Dermis blood vessel endothelial cell (primary cell): ENCODE measurements around the gene ATP13A2. TPM values are rescaled to one million over a fixed set of nuclear protein-coding genes. Genes with fewer than 3 reads are reported as not detected.
A peak's percentile ranks its signal among the peaks of the same experiment; 100 is the strongest.

Experiments used
- DNase-seq: peaks from one replicate; pipeline ENCODE4 v3.0.0; 2010
- total RNA-seq: library from RNA; depleted of rRNA; stranded (reverse); fragments of >200 nt; gene quantifications from 2 replicates; pipeline ENCODE4 v1.2.3, GENCODE V29; 2014

The ATP13A2 gene
- total RNA-seq, 1 donor from 2014 or later: 72.3 TPM

DNA sequence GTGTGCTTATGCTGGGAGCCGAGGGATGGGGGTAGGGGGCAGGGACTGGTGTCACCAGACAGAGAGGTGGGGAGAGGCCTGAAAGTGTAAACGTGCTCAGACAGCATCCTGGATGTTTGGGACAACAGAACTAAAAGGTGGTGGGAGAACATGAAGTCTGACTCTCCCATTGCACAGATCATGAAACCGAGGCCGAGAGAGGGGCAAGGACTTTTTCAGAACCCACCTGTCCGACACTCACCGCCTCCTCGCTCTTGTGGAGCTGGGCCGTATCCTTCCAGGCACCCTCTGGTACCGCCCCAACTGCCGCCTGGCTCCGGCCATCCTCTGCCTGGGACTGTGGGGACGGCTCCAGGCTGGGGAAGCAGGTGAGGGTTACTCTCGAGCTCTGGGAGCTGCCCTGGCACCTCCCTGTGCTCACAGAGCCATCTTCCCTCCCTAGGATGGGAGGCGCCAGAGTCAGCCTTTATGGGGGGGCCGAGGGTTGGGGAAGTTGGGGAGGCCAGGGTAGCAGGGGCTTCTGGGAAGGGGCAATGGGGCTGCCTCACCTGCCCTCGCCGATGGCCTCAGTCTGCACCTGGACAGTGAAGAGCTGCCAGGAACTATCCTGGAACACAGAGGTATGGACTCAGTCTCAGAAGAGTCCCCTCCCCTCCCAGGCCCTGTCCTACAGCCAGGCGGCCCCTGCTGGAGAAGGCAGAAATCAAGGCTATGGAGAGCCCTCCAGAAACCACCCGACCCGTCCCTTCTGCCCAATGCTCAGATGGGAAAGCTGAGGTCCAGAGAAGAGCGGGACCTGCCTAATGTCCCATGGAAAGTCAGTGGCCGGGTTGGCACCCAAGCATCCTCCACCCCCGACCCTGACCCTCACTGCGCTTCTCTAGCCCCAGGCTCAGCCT lies 7.0 kb downstream of the ATP13A2 start:
- no peak for DNase-seq

- DNase-seq: no peak
Observed at GRCh38 chr1:17002524-17002902, 9.2 kb downstream of the ATP13A2 start.

DNA sequence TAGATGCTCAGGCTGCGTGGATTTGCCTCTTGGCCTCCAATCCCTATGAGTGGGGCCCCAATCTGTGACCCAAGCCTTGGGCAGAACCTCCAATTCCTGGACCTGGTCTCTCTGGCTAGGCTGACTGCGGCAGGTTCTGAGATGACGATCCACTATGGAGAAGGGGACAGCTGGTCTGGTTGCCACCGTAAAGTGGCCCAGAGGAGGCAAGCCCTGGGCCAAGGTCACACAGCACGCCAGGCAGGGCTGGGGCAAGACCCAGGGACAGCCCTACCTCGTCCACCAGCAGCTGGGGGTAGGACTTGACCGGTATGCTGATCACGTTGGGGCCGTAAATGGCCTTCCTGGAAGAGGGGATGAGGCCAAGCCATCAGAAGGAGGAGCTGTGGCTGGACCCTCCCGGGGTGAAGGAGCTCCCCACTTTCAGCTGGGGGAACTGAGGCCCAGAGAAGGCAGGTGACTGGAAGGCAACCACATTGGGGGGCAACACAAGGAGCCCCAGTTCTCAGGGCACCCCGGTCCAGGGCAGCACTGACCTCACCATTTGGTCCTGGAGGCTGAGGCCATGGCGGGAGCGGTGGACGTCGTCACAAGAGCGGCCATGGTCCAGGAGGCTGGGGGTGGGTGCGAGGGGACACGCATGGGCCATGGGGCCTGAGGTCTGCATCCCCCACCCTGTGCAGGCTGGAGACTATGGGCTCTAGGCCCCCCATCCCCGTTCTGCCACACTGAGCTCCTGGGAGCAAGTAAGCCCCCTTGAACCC lies 9.8 kb downstream of the ATP13A2 start:
- DNase-seq: no peak

- DNase-seq: no peak
Observed at GRCh38 chr1:16999863-17000262, 11.9 kb downstream of the ATP13A2 start.

GRCh38 chr1:16998589-16998988 lies 13.1 kb downstream of the ATP13A2 start:
- peak; percentile 62 for DNase-seq

DNA sequence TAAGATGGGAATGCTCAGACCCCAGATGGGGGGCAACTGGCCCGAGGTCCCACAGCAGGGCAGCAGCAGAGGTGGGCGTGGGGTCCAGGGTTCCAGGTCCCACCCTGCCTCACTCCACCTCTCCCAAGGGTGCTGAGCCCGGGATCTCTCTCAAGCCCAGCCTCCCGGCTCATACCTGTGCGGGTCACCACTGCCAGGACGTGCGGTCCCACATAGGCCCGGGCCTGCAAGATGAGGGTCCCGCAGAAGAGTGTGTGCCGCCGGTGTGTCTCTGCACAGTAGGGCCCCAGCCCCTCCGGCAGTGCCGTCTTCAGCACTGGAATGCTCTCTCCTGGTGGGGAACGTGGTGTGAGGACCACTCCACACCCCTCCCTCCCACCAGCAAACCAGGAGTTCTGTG lies 14.9 kb downstream of the ATP13A2 start:
- no peak for DNase-seq

DNA sequence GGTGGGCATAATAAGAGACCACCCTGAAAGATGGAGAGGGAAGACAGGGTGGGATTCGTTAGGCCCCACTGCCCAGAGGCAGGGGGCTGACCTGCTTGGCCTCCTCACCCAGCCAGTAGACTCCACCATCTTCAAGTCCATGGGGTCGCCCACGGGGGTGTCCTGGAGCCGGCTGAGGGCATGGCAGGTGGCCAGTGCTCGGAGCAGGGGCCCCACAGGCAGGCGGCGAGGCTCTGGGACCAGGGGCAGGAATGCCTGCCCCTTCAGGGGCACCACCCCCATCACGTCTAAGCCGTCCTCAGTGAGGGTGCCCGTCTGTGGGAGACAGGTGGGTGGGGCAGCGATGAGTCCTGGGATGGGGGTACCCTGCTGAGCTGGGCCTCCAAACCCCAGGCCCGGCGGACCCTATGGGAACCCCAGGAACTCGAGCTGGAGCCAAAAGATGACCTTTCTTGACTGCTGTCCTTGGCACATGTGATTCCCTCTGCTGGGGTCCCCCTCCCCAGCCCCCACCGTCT lies 18.1 kb downstream of the ATP13A2 start:
- no peak for DNase-seq

DNA sequence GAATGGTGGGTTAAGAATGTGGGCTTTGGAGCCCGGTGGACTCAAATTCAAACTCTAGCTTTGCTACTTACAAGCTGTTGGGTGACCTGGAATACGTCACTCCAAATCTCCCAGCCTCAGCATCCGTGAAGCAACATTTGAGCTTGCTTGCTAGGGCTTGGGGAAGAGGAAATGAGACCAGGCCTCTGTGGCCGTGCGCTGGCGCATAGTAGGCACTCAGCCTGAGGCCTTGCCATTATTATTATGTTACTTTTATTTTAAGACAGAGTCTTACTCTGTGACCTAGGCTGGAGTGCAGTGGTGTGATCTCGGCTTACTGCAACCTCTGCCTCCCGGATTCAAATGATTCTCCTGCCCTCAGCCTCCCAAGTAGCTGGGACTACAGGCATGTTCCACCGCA lies 19.1 kb downstream of the ATP13A2 start:
- DNase-seq: no peak

GRCh38 chr1:16992102-16992501 lies 19.6 kb downstream of the ATP13A2 start:
- no peak for DNase-seq

DNA sequence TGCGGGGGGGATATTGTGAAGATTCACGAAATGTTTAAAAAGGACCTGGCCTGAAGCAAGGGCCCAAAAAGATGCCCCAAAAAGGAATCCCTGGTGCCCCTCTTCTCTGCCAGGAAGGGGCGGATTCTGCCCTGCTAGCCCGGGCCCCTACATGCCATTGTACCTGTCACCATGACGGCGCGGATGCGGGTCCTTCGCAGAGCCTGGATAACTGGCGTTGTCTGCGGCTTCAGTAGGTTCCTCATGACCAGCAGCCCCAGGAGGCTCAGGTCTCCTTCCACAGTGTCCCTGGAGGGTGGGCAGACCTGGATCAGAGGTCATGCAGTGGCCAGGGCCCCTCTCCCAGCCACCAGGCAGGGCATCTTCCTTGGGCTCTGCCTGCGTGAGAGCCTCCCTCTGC lies 20.2 kb downstream of the ATP13A2 start:
- DNase-seq: no peak

DNA sequence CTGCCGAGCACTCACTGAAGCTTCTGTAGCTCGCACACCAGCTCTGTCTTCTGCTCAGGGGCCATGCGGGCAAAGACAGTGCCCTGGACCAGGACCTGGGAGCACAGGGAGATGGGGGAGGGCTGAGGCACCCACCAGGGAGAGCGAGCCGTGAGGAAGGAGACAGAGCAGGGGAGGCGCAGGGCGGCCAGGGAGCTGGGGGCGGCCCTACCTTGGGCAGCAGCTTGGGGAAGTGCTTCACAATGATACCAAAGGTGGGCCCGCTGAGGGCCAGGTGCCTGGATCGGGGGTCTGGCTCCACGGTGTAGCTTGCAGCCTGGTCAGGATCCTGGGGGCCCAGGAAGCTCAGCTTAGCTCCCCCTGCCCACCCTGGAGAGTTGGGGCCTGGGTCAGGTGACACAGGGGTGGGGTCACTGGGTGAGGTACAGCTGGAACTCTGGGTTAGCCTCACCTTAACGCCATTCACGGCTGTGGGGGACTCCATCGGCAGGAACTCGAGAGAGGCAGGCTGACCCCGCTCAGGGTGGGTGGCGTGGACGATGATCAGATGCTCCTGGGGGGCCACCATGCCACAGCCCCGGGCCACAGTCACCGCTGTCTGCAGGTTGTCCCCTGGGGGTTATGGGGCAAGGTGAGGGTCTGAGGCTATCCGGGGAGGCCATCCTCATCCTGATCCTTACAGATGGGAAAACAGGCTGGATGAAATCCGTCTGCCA lies 21.9 kb downstream of the ATP13A2 start:
- no peak for DNase-seq

DNA sequence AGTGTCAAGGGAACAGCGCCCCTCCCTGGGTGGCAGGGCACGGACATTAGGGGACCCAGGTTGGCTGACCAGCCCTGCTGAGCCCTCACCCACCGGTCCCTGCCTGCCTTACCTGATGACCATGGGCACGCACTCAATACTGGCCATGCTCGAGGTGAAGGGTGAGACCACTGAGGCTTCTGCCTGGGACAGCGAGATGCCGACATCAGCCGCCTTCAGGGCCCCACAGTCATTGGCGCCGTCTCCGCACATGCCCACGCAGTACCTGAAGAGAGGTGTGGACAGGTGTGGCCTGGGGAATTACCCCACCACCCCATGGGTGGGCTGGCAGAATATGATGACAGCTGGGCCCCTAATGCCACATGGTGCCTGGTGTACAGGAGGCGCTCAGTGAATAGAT lies 23.5 kb downstream of the ATP13A2 start:
- DNase-seq: no peak

- peak; percentile 35 for DNase-seq
Observed at GRCh38 chr1:16986962-16987361, 24.8 kb downstream of the ATP13A2 start.

GRCh38 chr1:16986560-16986959 lies 25.2 kb downstream of the ATP13A2 start:
- DNase-seq: no peak

DNA sequence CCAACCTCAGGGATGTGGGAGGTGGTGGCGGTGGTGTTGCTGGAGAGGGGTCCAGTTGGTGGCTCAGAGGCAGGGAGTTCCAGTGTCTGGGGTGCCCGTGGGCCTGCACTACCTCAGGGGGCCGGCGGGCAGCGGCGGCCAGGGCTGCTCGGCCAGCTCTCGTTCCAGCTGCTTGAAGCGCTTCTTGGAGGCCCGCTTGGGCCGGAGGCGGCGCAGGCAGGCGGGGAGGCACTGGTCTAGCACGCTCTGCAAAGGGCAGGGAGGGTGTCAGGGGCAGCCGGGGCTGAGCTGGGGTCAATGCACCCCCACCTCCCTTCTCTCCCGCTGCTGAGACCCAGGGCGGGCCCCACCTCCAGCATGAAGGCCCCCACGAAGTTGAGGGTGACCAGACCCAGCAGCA lies 25.6 kb downstream of the ATP13A2 start:
- no peak for DNase-seq

- peak; percentile 95 for DNase-seq
Observed at GRCh38 chr1:16984717-16985116, 27.0 kb downstream of the ATP13A2 start.

DNA sequence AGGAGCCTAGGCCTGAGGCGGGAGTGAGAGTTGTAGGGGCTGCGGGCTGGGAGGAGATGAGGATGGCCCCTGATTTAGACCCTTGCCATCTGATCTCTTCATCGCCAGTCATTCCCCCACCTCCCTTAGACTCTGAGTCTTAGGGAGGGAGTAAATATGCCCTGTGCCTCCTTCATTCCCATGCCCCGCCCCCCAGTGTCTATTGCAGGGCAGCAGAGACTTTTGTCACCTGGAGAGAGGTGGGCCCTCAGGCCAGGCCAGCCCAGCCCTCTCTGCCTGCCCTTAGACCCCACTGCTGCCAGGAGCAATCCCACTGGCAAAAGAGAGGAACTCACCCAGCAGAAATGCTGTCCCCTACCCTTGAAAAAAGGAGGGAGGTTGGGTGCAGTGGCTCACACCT lies 28.1 kb downstream of the ATP13A2 start:
- DNase-seq: no peak

- DNase-seq: no peak
Observed at GRCh38 chr1:16982902-16983301, 28.8 kb downstream of the ATP13A2 start.

DNA sequence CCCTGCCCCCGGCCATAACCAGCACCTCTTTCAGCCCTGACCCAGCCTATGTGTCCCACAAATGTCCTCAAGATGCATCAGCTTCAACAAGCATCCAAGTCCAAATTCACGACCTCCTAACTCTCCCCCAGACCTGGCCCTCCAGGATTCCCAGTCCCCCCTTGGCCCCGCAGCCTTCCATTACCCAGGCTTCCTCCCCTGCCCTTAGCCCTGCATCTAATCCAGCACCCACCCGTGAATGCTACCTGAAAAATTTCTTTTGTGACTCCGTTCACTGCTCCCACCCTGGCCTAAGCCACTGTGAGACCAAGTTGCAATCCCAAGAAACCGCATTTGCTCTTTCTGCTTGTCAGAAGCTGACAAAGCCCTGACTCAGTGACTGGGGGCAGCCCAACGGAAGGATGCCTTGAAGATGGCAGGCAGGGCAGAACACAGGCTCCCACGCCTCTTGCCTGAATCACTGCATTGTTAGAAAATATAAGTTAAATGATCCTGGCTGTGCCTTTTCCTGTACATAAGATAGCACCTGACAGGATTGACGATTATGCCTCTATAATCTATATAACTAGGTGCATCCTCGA lies 30.4 kb downstream of the ATP13A2 start:
- peak; percentile 69 for DNase-seq

DNA sequence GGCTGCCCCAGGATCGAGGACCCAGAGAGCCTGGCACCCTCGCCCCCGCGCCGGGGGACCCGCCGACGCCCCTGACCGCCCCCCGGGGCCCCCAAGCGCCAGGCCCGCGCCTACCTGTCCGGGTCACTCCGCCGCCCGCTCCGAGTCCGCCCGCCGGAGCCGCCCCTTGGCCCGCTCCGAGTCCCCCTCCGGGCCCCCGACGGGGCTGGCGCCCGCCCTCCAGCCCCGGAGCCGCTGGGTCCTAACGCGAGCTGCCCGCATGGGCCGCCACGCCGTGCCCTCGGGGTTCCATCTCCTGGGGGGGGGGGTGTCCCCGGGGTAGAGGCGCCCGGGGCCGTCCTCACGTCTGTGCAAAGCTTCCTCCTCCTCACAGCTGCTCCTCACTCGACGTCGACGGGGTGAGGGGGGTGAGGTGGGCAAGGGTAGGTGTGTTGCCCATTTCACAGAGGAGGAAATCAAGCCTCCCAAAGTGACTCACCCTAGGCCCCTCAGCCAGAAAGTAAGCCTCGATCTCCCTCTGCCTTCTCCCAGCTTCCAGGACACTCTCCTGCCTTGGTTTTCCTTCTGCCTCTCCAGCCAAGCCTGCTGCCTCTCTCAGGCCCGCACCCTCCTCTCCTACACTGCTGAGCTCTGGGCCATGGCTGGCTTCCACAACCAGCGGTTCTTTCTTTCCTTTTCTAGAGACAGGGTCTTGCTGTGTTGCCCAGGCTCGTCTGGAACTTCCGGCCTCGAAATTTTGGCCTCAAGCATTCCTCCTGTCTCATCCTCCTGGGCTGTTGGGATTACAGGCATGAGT lies 31.1 kb downstream of the ATP13A2 start, which contains the start of gene MFAP2:
Gene MFAP2 (minus strand): TSS at position 148 of the 796 bp plus-strand sequence. CDS start 2,347 bp downstream, outside the sequence.
- peak; percentile 49 for DNase-seq

DNA sequence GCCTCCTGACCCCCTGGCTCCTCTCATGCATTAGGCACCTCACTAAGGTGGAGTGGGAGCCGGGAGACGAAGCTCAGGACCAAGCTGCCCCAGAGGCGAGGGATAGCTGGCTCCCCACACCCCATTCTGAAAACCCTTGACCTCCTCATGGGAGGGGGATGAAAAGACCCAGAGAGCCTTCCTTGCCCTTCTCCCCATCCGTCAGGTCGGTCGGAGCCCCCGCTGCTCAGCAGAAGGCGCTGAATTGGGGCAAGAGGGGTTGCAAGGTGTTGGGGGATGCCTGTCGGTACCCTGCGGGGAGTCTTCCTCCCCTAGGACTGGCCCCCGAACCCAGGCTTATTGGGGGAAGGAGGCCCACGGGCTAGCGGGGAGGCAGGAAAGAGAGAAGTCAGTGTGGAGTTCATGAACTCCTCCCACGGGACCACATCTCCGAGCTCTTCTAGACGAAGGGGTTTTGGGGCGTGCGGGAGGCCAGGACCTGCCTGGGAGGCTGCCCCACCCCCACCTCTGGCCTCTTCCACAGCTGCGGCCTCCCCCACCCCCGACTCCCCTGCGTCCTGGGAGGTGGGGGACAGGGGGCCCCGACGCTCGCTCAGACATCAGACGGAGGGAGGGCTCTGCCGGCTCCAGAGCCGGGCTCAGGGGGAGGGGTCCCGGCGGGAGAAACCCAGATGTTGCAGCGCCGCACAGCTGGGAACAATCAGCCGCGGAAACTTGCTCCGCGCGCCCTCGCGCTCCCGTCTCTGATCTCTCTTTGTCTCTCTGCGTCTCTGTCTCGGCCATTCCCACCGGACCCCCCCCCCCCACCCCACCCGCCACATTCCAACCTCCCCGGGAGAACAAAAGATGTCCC lies 32.0 kb downstream of the ATP13A2 start:
- peak; percentile 39 for DNase-seq
